GM19467 (cell line): ENCODE results near the gene HNRNPF.

Experiments used
- ATAC-seq: cut with Tn5 transposase; IDR thresholded peaks from one replicate; pipeline ENCODE4 v1.9.1; 2021; ENCODE audit warnings: mild to moderate bottlenecking, moderate library complexity; ENCODE audit not compliant: unreplicated experiment

The HNRNPF gene

GRCh38 chr10:43380610-43381222 is 28.3 kb downstream of the HNRNPF start:
- no peak for ATAC-seq

- ATAC-seq = no peak
Observed at GRCh38 chr10:43377424-43377883, 31.5 kb downstream of the HNRNPF start.

GRCh38 chr10:43376828-43377423 is 32.1 kb downstream of the HNRNPF start:
- ATAC-seq = no peak

- no peak for ATAC-seq
Observed at GRCh38 chr10:43376046-43376635, 32.8 kb downstream of the HNRNPF start.

GRCh38 chr10:43375401-43376020 is 33.5 kb downstream of the HNRNPF start:
- ATAC-seq = no peak

GRCh38 chr10:43374194-43374593 is 34.8 kb downstream of the HNRNPF start:
- ATAC-seq = no peak

- no peak for ATAC-seq
Observed at GRCh38 chr10:43373461-43373860, 35.5 kb downstream of the HNRNPF start.

- ATAC-seq = no peak
Observed at GRCh38 chr10:43372765-43373361, 36.1 kb downstream of the HNRNPF start.

GRCh38 chr10:43371418-43371817 is 37.6 kb downstream of the HNRNPF start, which contains the start of gene FXYD4:
FXYD4 (plus strand) TSS chr10:43371636; CDS start chr10:43373747, 2,111 bp downstream.
- no peak for ATAC-seq

- no peak for ATAC-seq
Observed at GRCh38 chr10:43370671-43371215, 38.2 kb downstream of the HNRNPF start.

GRCh38 chr10:43369921-43370320 is 39.1 kb downstream of the HNRNPF start:
- ATAC-seq = no peak

- no peak for ATAC-seq
Observed at GRCh38 chr10:43365001-43365400, 44.0 kb downstream of the HNRNPF start.

GRCh38 chr10:43362191-43362839 is 46.7 kb downstream of the HNRNPF start:
- peak; percentile 97 for ATAC-seq

- ATAC-seq = no peak
Observed at GRCh38 chr10:43361547-43362190, 47.3 kb downstream of the HNRNPF start.

GRCh38 chr10:43360086-43360485 is 48.9 kb downstream of the HNRNPF start:
- no peak for ATAC-seq

- ATAC-seq = no peak
Observed at GRCh38 chr10:43355749-43356371, 53.1 kb downstream of the HNRNPF start.

- ATAC-seq = no peak
Observed at GRCh38 chr10:43354879-43355380, 54.1 kb downstream of the HNRNPF start.

- ATAC-seq = no peak
Observed at GRCh38 chr10:43354330-43354635, 54.7 kb downstream of the HNRNPF start.

GRCh38 chr10:43353495-43354329 is 55.3 kb downstream of the HNRNPF start:
- ATAC-seq = no peak
